ENCODE data around the gene H2AZ2. TPM values are rescaled to one million over a fixed set of nuclear protein-coding genes. Genes with fewer than 3 reads are reported as not detected.

H2AZ2 gene
- total RNA-seq, 2 experiments from 2014 or later = 274 to 440 TPM

DNA sequence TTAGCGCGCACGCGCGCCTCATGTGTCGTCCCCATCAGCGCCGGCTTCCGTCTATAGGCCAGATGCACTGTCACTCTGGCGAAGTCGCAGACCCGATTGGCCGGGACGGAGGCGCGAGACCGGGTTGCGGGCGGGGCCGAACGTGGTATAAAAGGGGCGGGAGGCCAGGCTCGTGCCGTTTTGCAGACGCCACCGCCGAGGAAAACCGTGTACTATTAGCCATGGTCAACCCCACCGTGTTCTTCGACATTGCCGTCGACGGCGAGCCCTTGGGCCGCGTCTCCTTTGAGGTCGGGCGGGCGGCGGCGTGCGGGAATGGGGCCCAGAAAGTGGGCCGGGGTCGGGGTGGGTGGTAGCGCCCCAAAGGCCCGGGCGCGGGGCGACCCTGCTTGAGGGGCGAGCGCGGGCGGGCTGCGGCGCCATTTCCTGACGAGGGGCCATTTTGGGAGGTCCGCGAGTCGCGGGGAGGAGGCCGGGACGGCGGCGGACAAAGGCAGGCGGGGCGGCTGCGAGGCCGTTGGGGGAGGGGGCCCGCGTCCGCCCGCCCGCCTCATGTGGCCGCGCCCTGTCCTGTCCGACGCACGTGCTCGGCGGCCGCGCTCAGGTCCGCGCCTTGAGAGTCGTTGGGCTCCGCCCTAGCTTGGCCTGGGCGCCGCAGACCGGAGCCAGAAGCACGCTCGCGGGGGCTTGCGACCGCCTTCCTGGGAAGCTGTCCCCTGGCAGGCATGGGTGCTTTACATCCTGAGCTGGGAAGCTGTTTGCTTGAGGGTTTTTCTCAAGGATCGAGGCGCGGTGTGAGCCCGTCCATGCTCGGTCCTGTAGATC, 51.2 kb downstream of the H2AZ2 start, which contains the start of gene PPIA:
TSS of gene PPIA (plus strand) at position 178 of the 825 bp plus-strand sequence. CDS start at position 222, 44 bp downstream.
- Histone ChIP-seq H3K9me2 (ENCODE audit: insufficient read depth, low read length) (no peaks in the 10 kb centered on the region), H3K79me2 (ENCODE audit: insufficient read depth, low read depth, low read length) (peaks cover 49% of the 10 kb centered on the region), H3K27ac (ENCODE audit: low read depth, low read length, poor library complexity, severe bottlenecking) (peak within 1 kb of the TSS; percentile 82), H3K4me3 (ENCODE audit: low read depth, low read length, poor library complexity, severe bottlenecking) (peak within 1 kb of the TSS; percentile 99), H3K4me1 (ENCODE audit: insufficient read depth, low read length, poor library complexity, severe bottlenecking) (peaks cover 24% of the 10 kb centered on the region), H3K9me3 (ENCODE audit: low read length) (no peaks in the 10 kb centered on the region), H3K36me3 (ENCODE audit: insufficient read depth, low read length) (peaks cover 51% of the 10 kb centered on the region), H4K20me1 (ENCODE audit: insufficient read depth, low read length) (peaks cover 28% of the 10 kb centered on the region), H3K4me2 (ENCODE audit: low read length) (peak within 1 kb of the TSS; percentile 100), H2AFZ (ENCODE audit: low read length) (peak within 1 kb of the TSS; percentile 66; the same call in 1 of the 2 replicates)
- BruUV-seq (replicated peaks) = no TSS peak
- no peak for TF ChIP-seq EZH2phosphoT487 (IDR thresholded peaks at IDR 0.05; ENCODE audit: borderline replicate concordance, low read depth, low read length)
- TF ChIP-seq, protein P1, sequence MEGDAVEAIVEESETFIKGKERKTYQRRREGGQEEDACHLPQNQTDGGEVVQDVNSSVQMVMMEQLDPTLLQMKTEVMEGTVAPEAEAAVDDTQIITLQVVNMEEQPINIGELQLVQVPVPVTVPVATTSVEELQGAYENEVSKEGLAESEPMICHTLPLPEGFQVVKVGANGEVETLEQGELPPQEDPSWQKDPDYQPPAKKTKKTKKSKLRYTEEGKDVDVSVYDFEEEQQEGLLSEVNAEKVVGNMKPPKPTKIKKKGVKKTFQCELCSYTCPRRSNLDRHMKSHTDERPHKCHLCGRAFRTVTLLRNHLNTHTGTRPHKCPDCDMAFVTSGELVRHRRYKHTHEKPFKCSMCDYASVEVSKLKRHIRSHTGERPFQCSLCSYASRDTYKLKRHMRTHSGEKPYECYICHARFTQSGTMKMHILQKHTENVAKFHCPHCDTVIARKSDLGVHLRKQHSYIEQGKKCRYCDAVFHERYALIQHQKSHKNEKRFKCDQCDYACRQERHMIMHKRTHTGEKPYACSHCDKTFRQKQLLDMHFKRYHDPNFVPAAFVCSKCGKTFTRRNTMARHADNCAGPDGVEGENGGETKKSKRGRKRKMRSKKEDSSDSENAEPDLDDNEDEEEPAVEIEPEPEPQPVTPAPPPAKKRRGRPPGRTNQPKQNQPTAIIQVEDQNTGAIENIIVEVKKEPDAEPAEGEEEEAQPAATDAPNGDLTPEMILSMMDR (conservative IDR thresholded peaks at IDR 0.05; ENCODE audit: low read length) = no peak
- POLR2A ChIA-PET = interaction anchor here (0.6 to 1.9 kb wide), 4 partner anchors 8 to 418 kb away, joined by 3 to 7 read pairs (median 5); no protein-coding TSS in a partner anchor
- peak; percentile 100 for DNase-seq (ENCODE audit: low spot score)
- intact Hi-C loops (cut with micrococcal nuclease; ENCODE audit: unreplicated experiment) = loop anchor here (1.0 kb wide), 3 partner anchors 48 to 190 kb away; partner anchors contain the start of genes H2AZ2, OGDH and ZMIZ2
- CTCF ChIA-PET (ENCODE audit: unreplicated experiment) = no interaction called here

DNA sequence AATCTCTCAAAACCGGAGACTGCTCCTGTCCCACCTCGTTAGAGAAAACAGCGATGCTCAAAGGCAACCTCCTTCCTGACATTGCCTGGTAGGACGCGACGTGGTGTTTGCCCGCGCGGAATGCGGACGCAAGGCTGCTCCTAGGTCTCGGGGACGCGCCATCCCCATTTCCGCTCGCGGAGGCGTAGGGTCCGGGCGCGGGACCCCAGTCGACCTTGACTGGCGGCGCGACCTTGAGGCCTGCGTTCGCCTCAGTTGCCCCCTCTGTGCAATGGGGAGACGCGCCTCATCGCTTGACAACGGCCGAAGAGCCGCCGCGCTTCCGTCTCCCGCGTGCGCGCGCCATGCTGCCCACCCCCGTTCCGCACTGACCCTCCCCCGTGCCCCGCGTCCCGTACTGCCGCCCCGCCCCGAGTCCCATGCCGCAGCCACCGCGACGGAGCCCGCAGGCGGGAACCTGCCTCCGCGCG, 51.8 kb downstream of the H2AZ2 start:
- TSS peak; percentile 87 for BruUV-seq (replicated peaks)
- TF ChIP-seq, protein P1 (conservative IDR thresholded peaks at IDR 0.05; ENCODE audit: low read length) = no peak
- no peak for TF ChIP-seq EZH2phosphoT487 (IDR thresholded peaks at IDR 0.05; ENCODE audit: borderline replicate concordance, low read depth, low read length)

More for the DNA sequence above, 51.8 kb downstream of the H2AZ2 start:
- peaks cover 45% of the 10 kb centered on the region for H3K36me3 ChIP-seq (ENCODE audit: insufficient read depth, low read length)
- peaks cover 25% of the 10 kb centered on the region for H4K20me1 ChIP-seq (ENCODE audit: insufficient read depth, low read length)
- H3K4me3 ChIP-seq (ENCODE audit: low read depth, low read length, poor library complexity, severe bottlenecking) = peak overlapping the region; percentile 99
- ChIA-PET POLR2A (interaction anchor here (0.5 kb wide), 1 partner anchor 61 kb away, joined by 3 read pairs; no protein-coding TSS in a partner anchor), CTCF (ENCODE audit: unreplicated experiment) (no interaction called here)
- H3K4me1 ChIP-seq (ENCODE audit: insufficient read depth, low read length, poor library complexity, severe bottlenecking) = peaks cover 24% of the 10 kb centered on the region
- H3K9me3 ChIP-seq (ENCODE audit: low read length) = no peaks in the 10 kb centered on the region
- intact Hi-C loops (cut with micrococcal nuclease; ENCODE audit: unreplicated experiment) = loop anchor here (1.0 kb wide), 3 partner anchors 48 to 190 kb away; partner anchors contain the start of genes H2AZ2, OGDH and ZMIZ2
- peaks cover 47% of the 10 kb centered on the region for H3K79me2 ChIP-seq (ENCODE audit: insufficient read depth, low read depth, low read length)
- H3K4me2 ChIP-seq (ENCODE audit: low read length) = peak overlapping the region; percentile 63
- peak overlapping the region; percentile 66; the same call in 1 of the 2 replicates for H2AFZ ChIP-seq (ENCODE audit: low read length)
- no peaks in the 10 kb centered on the region for H3K9me2 ChIP-seq (ENCODE audit: insufficient read depth, low read length)
- peak; percentile 83 for DNase-seq (ENCODE audit: low spot score)
- H3K27ac ChIP-seq (ENCODE audit: low read depth, low read length, poor library complexity, severe bottlenecking) = peak overlapping the region; percentile 82
